ENCODE results near the gene TRABD. TPM values are rescaled to one million over a fixed set of nuclear protein-coding genes. Genes with fewer than 3 reads are reported as not detected.

Gene TRABD
- total RNA-seq, 2 experiments from 2014 or later: 184 to 193 TPM

DNA sequence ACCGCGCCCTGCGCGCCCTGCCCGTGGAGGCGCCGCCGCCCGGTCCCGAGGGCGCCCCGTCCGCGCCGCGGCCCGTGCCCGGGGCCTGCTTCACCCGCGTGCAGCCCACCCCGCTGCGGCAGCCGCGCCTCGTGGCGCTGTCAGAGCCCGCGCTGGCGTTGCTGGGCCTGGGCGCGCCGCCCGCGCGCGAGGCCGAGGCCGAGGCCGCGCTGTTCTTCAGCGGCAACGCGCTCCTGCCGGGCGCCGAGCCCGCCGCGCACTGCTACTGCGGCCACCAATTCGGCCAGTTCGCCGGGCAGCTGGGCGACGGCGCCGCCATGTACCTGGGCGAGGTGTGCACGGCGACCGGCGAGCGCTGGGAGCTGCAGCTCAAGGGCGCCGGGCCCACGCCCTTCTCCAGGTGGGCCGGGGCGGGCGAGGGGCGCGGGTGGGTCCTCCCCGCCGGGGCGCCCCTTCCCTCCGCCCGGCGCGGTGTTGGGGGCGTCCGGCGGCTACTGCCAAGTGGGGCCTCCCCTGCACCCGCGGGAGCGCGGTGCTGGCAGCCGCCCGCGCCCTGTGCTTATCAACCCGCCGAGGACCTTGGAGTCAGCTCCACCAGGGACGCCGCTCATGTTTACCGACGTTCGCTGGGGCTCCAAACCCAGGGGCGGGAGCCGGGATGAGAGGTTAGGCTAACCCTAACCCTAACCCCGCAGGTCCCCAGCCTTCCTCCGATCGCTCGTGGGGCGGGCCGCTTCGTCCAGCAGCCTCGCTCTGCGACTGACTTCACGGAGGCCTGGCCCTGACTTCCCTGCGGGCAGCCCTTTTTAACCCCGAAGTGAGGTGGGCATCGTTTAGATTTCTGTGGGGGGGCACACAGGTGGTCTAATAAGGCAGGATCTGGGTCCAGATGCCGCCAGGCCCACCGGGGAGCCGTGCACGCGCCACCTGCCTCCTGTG, 15.7 kb downstream of the TRABD start:
- H3K4me1 Mint-ChIP-seq (ENCODE audit: low read depth): peaks cover 27% of the 10 kb centered on the region
- ATAC-seq (ENCODE audit: poor library complexity): peak; percentile 13

DNA sequence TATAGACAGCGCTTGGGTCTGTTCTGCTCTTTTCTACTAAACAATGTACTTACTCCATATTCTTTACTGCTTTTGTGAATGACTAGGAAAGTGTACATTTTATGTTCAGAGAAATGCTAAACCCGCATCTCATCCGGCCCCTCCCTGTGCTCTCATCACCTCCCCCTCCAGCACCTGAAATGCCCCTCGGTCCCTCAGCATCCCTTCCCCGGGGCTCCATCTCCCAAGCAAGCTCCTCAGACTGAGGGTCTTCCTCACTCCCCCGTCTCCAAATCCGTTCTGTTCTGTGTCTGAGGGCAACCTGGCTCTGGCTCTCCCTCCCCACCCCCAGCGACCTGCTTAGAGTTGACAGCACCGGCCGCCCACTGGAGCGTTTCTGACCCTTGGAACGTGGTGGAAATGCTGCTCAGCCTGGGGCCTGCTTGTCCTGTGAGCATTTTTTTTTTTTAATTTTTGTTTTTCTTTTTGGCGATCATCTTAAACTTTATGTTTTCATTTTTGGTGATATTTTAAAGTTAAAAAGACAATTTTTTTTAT, 16.5 kb downstream of the TRABD start:
- TF ChIP-seq CTCF (IDR thresholded peaks at IDR 0.05): no peak
- Mint-ChIP-seq H3K4me1 (ENCODE audit: low read depth) (peaks cover 27% of the 10 kb centered on the region), H3K9me3 (no peaks in the 10 kb centered on the region), H3K36me3 (ENCODE audit: low read depth) (peaks cover 47% of the 10 kb centered on the region), H3K27me3 (no peaks in the 10 kb centered on the region), H3K27ac (peak overlapping the region; percentile 80), H3K4me3 (peak overlapping the region; percentile 91)
- no peaks in the 10 kb centered on the region for H3K27me3 ChIP-seq (ENCODE audit: control insufficient read depth in 1 of 2, insufficient read depth in 2 of 2, low read length in 2 of 2)
- CTCF ChIA-PET: interaction anchor here (1.6 to 4.2 kb wide), 2 partner anchors 12 to 18 kb away, joined by 3 to 13 read pairs; no protein-coding TSS in a partner anchor
- DNase-seq (no peak), ATAC-seq (ENCODE audit: poor library complexity) (no peak)
- peak overlapping the region; percentile 52 for H3K4me3 ChIP-seq (ENCODE audit: low read length)
- H3K9me3 ChIP-seq (ENCODE audit: control insufficient read depth in 1 of 2, insufficient read depth in 1 of 2, low read length in 2 of 2): no peaks in the 10 kb centered on the region
- intact Hi-C loops (cut with DNase I, micrococcal nuclease): loop anchor here in 1 of 2 experiments (2.0 to 10.0 kb wide), 2 partner anchors 17 to 367 kb away; partner anchors contain the start of gene TRABD
- H3K4me1 ChIP-seq (ENCODE audit: insufficient read depth, low read length): peaks cover 30% of the 10 kb centered on the region
- H3K36me3 ChIP-seq (ENCODE audit: insufficient read depth, low read length): peaks cover 32% of the 10 kb centered on the region
- H3K27ac ChIP-seq (ENCODE audit: low read depth in 1 of 2, low read length in 2 of 2): no peak overlapping the region
- POLR2A ChIA-PET: interaction anchor here (1.1 to 1.4 kb wide), 2 partner anchors 12 to 140 kb away, joined by 3 to 15 read pairs; no protein-coding TSS in a partner anchor

More for the DNA sequence above, 15.7 kb downstream of the TRABD start:
- ChIA-PET POLR2A (interaction anchor here (0.9 to 1.4 kb wide), 3 partner anchors 11 to 141 kb away, joined by 3 to 15 read pairs (median 5); no protein-coding TSS in a partner anchor), CTCF (interaction anchor here (1.6 to 4.2 kb wide), 2 partner anchors 11 to 17 kb away, joined by 3 to 13 read pairs; no protein-coding TSS in a partner anchor)
- no peak for DNase-seq
- TF ChIP-seq CTCF (IDR thresholded peaks at IDR 0.05): no peak
- Mint-ChIP-seq H3K4me3 (peak overlapping the region; percentile 91), H3K27me3 (no peaks in the 10 kb centered on the region), H3K27ac (peak overlapping the region; percentile 80), H3K36me3 (ENCODE audit: low read depth) (peaks cover 44% of the 10 kb centered on the region), H3K9me3 (no peaks in the 10 kb centered on the region)
- H3K36me3 ChIP-seq (ENCODE audit: insufficient read depth, low read length): peaks cover 29% of the 10 kb centered on the region
- intact Hi-C loops (cut with DNase I, micrococcal nuclease): loop anchor here in 1 of 2 experiments (2.0 to 10.0 kb wide), 2 partner anchors 17 to 367 kb away; partner anchors contain the start of gene TRABD
- peak overlapping the region; percentile 60 for H3K4me3 ChIP-seq (ENCODE audit: low read length)
- no peaks in the 10 kb centered on the region for H3K9me3 ChIP-seq (ENCODE audit: control insufficient read depth in 1 of 2, insufficient read depth in 1 of 2, low read length in 2 of 2)
- H3K4me1 ChIP-seq (ENCODE audit: insufficient read depth, low read length): peaks cover 28% of the 10 kb centered on the region
- H3K27me3 ChIP-seq (ENCODE audit: control insufficient read depth in 1 of 2, insufficient read depth in 2 of 2, low read length in 2 of 2): no peaks in the 10 kb centered on the region
- no peak overlapping the region for H3K27ac ChIP-seq (ENCODE audit: low read depth in 1 of 2, low read length in 2 of 2)

DNA sequence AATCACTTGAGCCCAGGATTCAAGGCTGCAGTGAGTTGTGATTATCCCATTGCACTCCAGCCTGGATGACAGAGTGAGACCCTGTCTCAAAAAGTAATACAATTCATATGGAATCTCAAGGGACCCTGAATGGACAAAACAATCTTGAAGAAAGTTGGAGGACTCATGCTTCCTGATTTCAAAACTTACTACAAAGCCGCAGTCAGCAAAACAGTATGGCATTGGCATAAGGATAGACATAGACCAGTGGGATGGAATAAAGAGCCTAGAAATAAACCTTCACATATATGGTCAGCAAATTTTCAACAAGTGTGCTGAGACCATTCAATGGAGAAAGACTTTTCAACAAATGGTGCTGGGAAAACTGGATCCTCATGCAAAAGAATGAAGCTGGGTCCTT, 17.6 kb downstream of the TRABD start:
- peak overlapping the region; percentile 16 for H3K4me3 Mint-ChIP-seq
- POLR2A ChIA-PET: interaction anchor here (1.4 kb wide), 1 partner anchor 12 kb away, joined by 4 read pairs; no protein-coding TSS in a partner anchor
- intact Hi-C loops (cut with DNase I, micrococcal nuclease): loop anchor here in 1 of 2 experiments (2.0 to 10.0 kb wide), 2 partner anchors 18 to 368 kb away; partner anchors contain the start of gene TRABD

More for the DNA sequence above, 17.6 kb downstream of the TRABD start:
- DNase-seq (no peak), ATAC-seq (ENCODE audit: poor library complexity) (no peak)
- H3K9me3 ChIP-seq (ENCODE audit: control insufficient read depth in 1 of 2, insufficient read depth in 1 of 2, low read length in 2 of 2): no peaks in the 10 kb centered on the region
- peaks cover 32% of the 10 kb centered on the region for H3K36me3 ChIP-seq (ENCODE audit: insufficient read depth, low read length)
- H3K27me3 Mint-ChIP-seq: no peaks in the 10 kb centered on the region
- peaks cover 30% of the 10 kb centered on the region for H3K4me1 ChIP-seq (ENCODE audit: insufficient read depth, low read length)
- no peak overlapping the region for H3K4me3 ChIP-seq (ENCODE audit: low read length)
- no peak for TF ChIP-seq CTCF (IDR thresholded peaks at IDR 0.05)
- no peak overlapping the region for H3K27ac Mint-ChIP-seq
- CTCF ChIA-PET: interaction anchor here (4.2 kb wide), 1 partner anchor 13 kb away, joined by 13 read pairs; no protein-coding TSS in a partner anchor
- H3K36me3 Mint-ChIP-seq (ENCODE audit: low read depth): peaks cover 47% of the 10 kb centered on the region
- no peak overlapping the region for H3K27ac ChIP-seq (ENCODE audit: low read depth in 1 of 2, low read length in 2 of 2)
- H3K27me3 ChIP-seq (ENCODE audit: control insufficient read depth in 1 of 2, insufficient read depth in 2 of 2, low read length in 2 of 2): no peaks in the 10 kb centered on the region
- H3K4me1 Mint-ChIP-seq (ENCODE audit: low read depth): peaks cover 27% of the 10 kb centered on the region
- no peaks in the 10 kb centered on the region for H3K9me3 Mint-ChIP-seq
